GM18520 (cell line): ENCODE data around the gene TBC1D5.
"Not testable (repeated sequence)": the region's sequence is repeated elsewhere in the genome, so short reads cannot be mapped to it uniquely, and the experiment has no call there.

Source experiments
- ATAC-seq: cut with Tn5 transposase; IDR thresholded peaks from one replicate; pipeline ENCODE4 v1.9.1; 2021; ENCODE audit not compliant: unreplicated experiment

Gene TBC1D5

GRCh38 chr3:17494117-17494809 is 248.2 kb downstream of the TBC1D5 start:
- no peak for ATAC-seq

GRCh38 chr3:17491601-17492000 is 250.8 kb downstream of the TBC1D5 start:
- ATAC-seq = no peak

GRCh38 chr3:17491190-17491589 is 251.2 kb downstream of the TBC1D5 start:
- not testable (repeated sequence) for ATAC-seq

GRCh38 chr3:17489139-17489538 is 253.3 kb downstream of the TBC1D5 start:
- ATAC-seq = no peak

GRCh38 chr3:17481116-17481515 is 261.3 kb downstream of the TBC1D5 start:
- ATAC-seq = no peak

GRCh38 chr3:17479681-17480405 is 262.6 kb downstream of the TBC1D5 start:
- ATAC-seq = no peak

- no peak for ATAC-seq
These were observed 263.8 kb downstream of the TBC1D5 start for GRCh38 chr3:17478673-17479072.

- ATAC-seq = no peak
These were observed 268.7 kb downstream of the TBC1D5 start for GRCh38 chr3:17473761-17474160.

GRCh38 chr3:17469954-17470353 is 272.5 kb downstream of the TBC1D5 start:
- no peak for ATAC-seq

GRCh38 chr3:17469520-17469919 is 272.9 kb downstream of the TBC1D5 start:
- ATAC-seq = no peak

- no peak for ATAC-seq
These were observed 276.4 kb downstream of the TBC1D5 start for GRCh38 chr3:17466028-17466427.

- no peak for ATAC-seq
These were observed 282.9 kb downstream of the TBC1D5 start for GRCh38 chr3:17459470-17459993.

GRCh38 chr3:17456650-17457049 is 285.8 kb downstream of the TBC1D5 start:
- no peak for ATAC-seq

- no peak for ATAC-seq
These were observed 286.4 kb downstream of the TBC1D5 start for GRCh38 chr3:17456046-17456445.

- no peak for ATAC-seq
These were observed 297.6 kb downstream of the TBC1D5 start for GRCh38 chr3:17444865-17445264.

- no peak for ATAC-seq
These were observed 299.3 kb downstream of the TBC1D5 start for GRCh38 chr3:17443142-17443541.

GRCh38 chr3:17442332-17443049 is 299.9 kb downstream of the TBC1D5 start:
- ATAC-seq = no peak

GRCh38 chr3:17433876-17434275 is 308.6 kb downstream of the TBC1D5 start:
- no peak for ATAC-seq

GRCh38 chr3:17432236-17432635 is 310.2 kb downstream of the TBC1D5 start:
- no peak for ATAC-seq

- ATAC-seq = no peak
These were observed 310.9 kb downstream of the TBC1D5 start for GRCh38 chr3:17431484-17432045.

GRCh38 chr3:17431004-17431403 is 311.4 kb downstream of the TBC1D5 start:
- ATAC-seq = no peak
